ENCODE data around the gene CTNNA3. TPM values are rescaled to one million over a fixed set of nuclear protein-coding genes. Genes with fewer than 3 reads are reported as not detected.

CTNNA3 gene
- total RNA-seq, 1 experiment from 2014 or later, result 0.85 TPM

DNA sequence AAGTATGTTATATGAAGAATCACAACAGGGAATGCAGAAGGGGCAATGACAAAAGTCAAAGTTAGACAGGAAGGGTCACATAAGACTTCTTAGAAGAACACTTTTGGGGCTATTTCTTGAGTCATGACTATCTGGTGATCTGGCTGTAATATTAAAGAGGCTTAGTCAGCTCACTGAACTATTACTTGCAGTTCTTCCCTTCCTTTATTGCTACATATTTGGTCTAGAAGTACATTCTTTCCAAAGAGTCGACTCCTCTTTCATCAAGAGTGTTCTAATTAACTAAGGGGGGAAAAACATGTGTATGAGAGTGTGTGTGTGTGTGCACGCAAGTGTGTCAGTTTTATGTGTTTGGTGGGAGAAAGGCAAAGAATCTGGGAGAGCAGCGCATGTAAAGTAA lies 1017.5 kb downstream of the CTNNA3 start:
- intact Hi-C loops (cut with micrococcal nuclease; ENCODE audit: unreplicated experiment) (no loop called here), in situ Hi-C loops (cut with HindIII; ENCODE audit: low pct_unique_long_range_greater_than_20kb, low sequenced_read_pairs) (no loop called here)
- Histone ChIP-seq H3K4me1 (ENCODE audit: control insufficient read depth, insufficient read depth, low read length) (no peaks in the 10 kb centered on the region), H3K27me3 (ENCODE audit: control insufficient read depth, insufficient read depth, low read length) (no peaks in the 10 kb centered on the region), H3K4me3 (ENCODE audit: low read depth in 2 of 2, low read length in 2 of 2) (no peak overlapping the region), H3K27ac (ENCODE audit: low read length) (no peak overlapping the region), H3K36me3 (ENCODE audit: control insufficient read depth, insufficient read depth, low read length) (no peaks in the 10 kb centered on the region), H3K9me3 (ENCODE audit: control insufficient read depth, insufficient read depth, low read depth, low read length) (no peaks in the 10 kb centered on the region)
- CTCF ChIA-PET, result no interaction called here
- no peak for DNase-seq (ENCODE audit: low read depth, low spot score)
- POLR2A ChIA-PET, result no interaction called here
- no peak for ATAC-seq
- TF ChIP-seq SIN3A (IDR thresholded peaks at IDR 0.05; ENCODE audit: borderline replicate concordance, insufficient read depth, low read depth, low read length) (no peak), TCF7L2 (IDR thresholded peaks at IDR 0.05; ENCODE audit: low read depth, low read length) (no peak), POLR2AphosphoS5 (IDR thresholded peaks at IDR 0.05; ENCODE audit: low read depth, low read length) (no peak)
- TF ChIP-seq, protein P1, sequence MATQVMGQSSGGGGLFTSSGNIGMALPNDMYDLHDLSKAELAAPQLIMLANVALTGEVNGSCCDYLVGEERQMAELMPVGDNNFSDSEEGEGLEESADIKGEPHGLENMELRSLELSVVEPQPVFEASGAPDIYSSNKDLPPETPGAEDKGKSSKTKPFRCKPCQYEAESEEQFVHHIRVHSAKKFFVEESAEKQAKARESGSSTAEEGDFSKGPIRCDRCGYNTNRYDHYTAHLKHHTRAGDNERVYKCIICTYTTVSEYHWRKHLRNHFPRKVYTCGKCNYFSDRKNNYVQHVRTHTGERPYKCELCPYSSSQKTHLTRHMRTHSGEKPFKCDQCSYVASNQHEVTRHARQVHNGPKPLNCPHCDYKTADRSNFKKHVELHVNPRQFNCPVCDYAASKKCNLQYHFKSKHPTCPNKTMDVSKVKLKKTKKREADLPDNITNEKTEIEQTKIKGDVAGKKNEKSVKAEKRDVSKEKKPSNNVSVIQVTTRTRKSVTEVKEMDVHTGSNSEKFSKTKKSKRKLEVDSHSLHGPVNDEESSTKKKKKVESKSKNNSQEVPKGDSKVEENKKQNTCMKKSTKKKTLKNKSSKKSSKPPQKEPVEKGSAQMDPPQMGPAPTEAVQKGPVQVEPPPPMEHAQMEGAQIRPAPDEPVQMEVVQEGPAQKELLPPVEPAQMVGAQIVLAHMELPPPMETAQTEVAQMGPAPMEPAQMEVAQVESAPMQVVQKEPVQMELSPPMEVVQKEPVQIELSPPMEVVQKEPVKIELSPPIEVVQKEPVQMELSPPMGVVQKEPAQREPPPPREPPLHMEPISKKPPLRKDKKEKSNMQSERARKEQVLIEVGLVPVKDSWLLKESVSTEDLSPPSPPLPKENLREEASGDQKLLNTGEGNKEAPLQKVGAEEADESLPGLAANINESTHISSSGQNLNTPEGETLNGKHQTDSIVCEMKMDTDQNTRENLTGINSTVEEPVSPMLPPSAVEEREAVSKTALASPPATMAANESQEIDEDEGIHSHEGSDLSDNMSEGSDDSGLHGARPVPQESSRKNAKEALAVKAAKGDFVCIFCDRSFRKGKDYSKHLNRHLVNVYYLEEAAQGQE (IDR thresholded peaks at IDR 0.05; ENCODE audit: insufficient read depth in 1 of 2, low read depth in 2 of 2, low read length in 1 of 2), result no peak
- TF ChIP-seq, protein P2, sequence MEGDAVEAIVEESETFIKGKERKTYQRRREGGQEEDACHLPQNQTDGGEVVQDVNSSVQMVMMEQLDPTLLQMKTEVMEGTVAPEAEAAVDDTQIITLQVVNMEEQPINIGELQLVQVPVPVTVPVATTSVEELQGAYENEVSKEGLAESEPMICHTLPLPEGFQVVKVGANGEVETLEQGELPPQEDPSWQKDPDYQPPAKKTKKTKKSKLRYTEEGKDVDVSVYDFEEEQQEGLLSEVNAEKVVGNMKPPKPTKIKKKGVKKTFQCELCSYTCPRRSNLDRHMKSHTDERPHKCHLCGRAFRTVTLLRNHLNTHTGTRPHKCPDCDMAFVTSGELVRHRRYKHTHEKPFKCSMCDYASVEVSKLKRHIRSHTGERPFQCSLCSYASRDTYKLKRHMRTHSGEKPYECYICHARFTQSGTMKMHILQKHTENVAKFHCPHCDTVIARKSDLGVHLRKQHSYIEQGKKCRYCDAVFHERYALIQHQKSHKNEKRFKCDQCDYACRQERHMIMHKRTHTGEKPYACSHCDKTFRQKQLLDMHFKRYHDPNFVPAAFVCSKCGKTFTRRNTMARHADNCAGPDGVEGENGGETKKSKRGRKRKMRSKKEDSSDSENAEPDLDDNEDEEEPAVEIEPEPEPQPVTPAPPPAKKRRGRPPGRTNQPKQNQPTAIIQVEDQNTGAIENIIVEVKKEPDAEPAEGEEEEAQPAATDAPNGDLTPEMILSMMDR (IDR thresholded peaks at IDR 0.05), result no peak
- no TSS peak for BruUV-seq (replicated peaks)

DNA sequence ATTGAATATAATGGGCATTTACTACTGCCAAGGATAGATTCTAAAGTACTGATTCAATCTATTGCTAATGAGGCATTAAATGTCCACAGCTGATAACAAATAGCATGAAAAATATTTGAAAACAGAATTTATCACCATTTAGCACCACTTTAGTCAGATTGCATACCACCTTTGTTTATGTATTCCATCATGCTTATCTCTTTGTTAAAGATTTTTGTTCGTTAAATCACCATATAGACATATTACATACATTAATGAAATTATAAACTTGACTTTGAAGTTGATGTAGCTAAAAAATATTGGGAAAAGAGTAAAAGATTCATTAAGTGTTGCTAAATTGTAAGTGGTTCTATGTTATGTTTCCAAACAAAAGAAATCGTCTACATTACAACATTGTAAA lies 1022.9 kb downstream of the CTNNA3 start:
- CTCF ChIA-PET, result no interaction called here
- ATAC-seq (no peak), DNase-seq (ENCODE audit: low read depth, low spot score) (no peak)
- Histone ChIP-seq H3K4me3 (ENCODE audit: low read depth in 2 of 2, low read length in 2 of 2) (no peak overlapping the region), H3K4me1 (ENCODE audit: control insufficient read depth, insufficient read depth, low read length) (no peaks in the 10 kb centered on the region), H3K9me3 (ENCODE audit: control insufficient read depth, insufficient read depth, low read depth, low read length) (no peaks in the 10 kb centered on the region), H3K27me3 (ENCODE audit: control insufficient read depth, insufficient read depth, low read length) (no peaks in the 10 kb centered on the region), H3K36me3 (ENCODE audit: control insufficient read depth, insufficient read depth, low read length) (no peaks in the 10 kb centered on the region), H3K27ac (ENCODE audit: low read length) (no peak overlapping the region)
- no TSS peak for BruUV-seq (replicated peaks)
- intact Hi-C loops (cut with micrococcal nuclease; ENCODE audit: unreplicated experiment) (no loop called here), in situ Hi-C loops (cut with HindIII; ENCODE audit: low pct_unique_long_range_greater_than_20kb, low sequenced_read_pairs) (no loop called here)
- TF ChIP-seq TCF7L2 (IDR thresholded peaks at IDR 0.05; ENCODE audit: low read depth, low read length) (no peak), POLR2AphosphoS5 (IDR thresholded peaks at IDR 0.05; ENCODE audit: low read depth, low read length) (no peak), SIN3A (IDR thresholded peaks at IDR 0.05; ENCODE audit: borderline replicate concordance, insufficient read depth, low read depth, low read length) (no peak)
- TF ChIP-seq, protein P1 (IDR thresholded peaks at IDR 0.05; ENCODE audit: insufficient read depth in 1 of 2, low read depth in 2 of 2, low read length in 1 of 2), result no peak
- TF ChIP-seq, protein P2 (IDR thresholded peaks at IDR 0.05), result no peak
- POLR2A ChIA-PET, result no interaction called here
